HG03354 (cell line): ENCODE results near the gene EFCAB7.

Experiments used
- ATAC-seq: cut with Tn5 transposase; IDR thresholded peaks from one replicate; pipeline ENCODE4 v1.9.1; 2021; ENCODE audit warnings: mild to moderate bottlenecking; ENCODE audit not compliant: unreplicated experiment, poor library complexity, severe bottlenecking

The EFCAB7 gene

DNA sequence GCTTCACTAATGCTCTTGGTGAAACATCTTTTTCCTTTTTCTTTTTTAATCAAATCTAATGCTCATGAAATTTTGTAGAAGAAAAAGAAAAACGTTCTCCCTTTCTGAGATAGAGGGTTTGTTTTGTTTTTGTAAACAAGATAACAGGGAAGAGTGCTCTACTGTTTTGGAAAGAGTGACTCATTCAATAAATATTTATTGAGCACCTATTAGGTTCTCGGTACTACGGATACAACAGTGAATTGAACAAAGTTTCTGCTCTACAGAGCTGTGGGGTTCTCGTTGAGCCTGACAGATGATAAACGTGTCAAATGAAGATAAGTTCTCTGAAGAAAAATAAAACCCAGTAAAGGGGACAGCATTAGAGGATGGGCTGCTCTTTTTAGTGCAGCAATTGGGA, 76.9 kb downstream of the EFCAB7 start:
- no peak for ATAC-seq

DNA sequence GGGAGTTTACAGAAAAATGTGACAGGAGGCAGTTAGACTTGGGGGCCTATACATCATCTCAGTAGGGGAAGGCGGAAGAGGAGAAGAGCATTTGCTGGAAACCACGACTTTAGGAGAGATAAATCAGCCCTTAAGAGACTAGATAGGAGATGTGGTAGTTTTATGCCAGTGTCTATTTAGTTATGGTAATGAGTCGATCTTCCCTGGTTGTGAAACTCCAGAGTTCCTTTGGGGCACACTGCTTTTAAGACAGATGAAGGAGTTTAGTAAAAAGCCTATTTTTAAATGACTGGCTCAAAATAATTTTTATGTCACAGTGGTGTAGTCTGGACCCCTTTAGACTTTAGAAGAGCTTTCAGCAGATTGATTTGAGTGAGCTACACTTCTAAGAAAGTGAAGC, 77.7 kb downstream of the EFCAB7 start:
- no peak for ATAC-seq

DNA sequence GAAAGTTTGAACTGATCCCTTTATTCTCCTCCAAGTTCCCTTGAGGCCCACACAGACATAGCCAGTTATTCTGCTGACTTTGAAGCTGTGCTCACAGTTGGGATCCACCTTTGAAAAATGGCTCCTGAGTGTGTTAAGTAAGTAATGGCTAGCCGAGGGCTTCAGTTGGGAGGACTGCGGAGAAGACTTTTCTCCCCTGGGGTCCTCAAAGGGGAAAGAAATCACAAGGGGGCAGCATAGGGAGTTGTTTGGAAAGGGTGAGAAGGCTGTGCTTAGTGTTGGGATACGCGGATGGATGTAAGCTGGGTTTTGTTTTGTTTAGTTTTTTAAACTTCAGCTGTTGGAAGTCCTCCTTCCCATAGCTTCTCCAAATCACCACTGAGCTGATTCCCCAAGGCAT, 78.1 kb downstream of the EFCAB7 start:
- ATAC-seq = no peak

DNA sequence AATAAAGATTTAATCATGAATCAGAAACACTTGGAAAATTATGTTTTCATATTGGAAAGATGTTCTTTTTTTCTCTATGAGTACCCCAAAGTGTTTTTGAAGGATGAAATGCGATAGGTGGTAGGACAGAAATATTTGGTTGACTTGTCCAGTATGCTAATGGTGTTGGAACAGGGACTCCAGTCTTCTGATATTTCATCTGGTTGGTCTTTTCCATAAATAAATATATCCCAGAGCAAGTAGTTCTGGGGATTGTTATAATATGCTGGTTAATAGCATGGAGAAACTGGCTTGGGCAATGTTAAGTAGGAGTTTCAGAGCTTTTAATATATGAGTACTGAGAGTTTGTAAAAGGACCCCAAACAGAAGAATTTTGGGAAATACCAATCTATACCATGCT, 78.6 kb downstream of the EFCAB7 start:
- ATAC-seq = no peak

DNA sequence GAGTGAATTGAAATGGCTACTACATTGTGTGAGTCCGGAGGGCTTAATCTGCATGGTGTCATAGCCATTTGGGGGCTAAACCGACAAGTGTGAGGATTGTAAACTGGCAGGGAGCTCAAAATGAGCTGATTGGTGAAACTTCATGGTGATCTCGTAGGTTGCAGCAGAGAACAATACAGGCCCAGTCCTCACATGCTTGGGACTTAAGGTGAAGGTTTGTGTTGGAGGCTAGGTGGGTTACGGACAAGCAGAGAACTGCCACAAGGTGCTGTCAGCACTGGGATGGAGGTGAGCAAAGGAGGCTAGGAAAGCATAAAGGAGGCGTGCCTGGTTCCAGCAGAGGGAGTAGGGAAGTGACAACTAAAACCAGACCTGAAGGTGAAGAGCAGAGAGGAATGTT, 79.3 kb downstream of the EFCAB7 start:
- no peak for ATAC-seq

DNA sequence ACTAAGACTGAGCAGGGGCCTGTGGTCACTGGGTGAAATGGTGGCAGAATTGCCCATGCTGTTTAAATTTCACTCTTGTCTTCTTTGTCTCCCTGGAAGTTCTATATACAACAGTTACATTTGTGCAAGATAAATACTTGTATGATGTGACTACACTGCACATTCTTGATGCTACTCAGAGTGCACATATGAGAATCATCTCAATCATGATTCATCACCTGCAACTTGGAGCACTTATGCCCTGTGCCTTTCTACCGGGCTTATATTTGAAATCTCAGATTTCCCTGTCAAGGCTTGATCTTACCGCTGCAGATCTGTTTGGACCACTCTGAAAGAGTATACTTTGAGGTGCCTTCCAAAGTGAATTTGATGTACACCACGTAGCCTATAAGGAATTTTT, 80.5 kb downstream of the EFCAB7 start:
- ATAC-seq = no peak

DNA sequence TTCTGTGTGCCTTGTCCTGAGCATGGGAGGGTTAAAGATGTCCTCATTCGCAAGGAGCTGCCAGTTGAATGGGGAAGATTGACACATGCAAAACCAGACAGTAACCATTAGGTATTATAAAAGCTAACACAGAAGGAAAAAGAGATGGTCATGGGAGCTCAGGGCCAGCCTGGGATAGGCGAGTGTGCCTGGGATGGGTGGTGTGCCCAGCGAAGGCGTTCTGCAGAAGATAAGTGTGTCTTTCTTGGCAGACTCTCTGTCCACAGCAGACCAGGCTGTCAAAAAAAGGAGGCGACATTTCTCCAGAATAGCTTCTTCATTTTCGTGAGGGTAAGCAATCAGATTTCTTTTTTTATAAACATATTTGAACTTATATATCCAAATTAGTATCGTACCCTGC, 84.0 kb downstream of the EFCAB7 start:
- ATAC-seq = no peak

DNA sequence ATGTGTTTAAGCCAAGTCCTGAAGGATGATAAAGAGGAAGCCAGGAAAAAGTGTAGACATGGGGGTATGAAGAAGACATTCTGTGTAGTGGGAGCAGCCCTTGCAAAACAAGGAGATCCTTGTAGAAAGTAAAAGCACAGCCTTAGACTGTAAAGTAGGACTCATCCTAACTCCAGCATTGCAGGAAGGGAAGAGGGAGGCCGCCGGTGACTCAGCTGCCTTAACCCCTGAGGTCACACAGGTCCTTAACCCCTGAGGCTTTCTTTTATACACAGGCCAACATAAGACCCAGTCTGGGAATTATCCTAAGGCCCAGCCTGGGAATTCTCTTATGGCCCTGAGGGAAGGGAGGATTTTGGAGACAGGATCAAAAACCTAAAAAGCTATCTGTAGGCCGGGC, 87.9 kb downstream of the EFCAB7 start:
- ATAC-seq = no peak

DNA sequence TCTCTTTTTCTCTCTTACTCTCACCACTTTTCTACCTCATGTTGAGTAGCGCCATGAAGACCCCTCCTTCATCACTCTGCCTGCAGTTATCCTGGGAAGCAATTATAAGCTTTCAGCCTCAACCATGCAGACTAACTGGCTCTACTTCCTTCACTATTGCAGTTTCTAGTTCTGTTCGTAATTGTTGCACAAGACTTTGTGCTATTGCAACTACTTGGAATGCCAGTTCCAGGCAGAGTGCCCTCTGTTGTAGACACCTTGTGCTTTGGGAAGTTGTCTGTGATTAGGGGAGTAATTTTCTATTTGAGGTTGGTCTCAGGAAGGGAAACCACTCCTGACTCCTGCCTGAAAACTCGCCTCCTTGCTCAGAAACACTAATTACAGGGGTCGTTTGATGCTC, 89.2 kb downstream of the EFCAB7 start:
- no peak for ATAC-seq

DNA sequence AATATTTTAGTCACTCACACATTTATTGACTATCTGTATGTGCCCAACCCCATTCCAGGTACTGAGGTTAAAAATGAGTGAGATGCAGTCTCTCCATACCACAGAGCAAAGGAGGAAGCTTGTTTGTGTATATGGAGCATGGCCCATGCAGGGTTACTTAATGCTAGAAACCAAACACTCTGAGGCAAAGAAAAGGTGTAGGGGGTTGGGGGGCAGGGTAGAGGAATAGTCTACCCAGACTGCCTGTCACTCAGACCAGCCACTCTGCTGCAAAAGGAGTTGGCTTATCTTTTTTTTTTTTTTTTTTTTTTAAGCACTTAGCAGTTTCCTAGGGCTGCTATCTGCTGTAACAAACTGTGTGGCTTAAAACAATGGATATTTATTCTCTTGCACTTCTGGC, 89.6 kb downstream of the EFCAB7 start:
- no peak for ATAC-seq

DNA sequence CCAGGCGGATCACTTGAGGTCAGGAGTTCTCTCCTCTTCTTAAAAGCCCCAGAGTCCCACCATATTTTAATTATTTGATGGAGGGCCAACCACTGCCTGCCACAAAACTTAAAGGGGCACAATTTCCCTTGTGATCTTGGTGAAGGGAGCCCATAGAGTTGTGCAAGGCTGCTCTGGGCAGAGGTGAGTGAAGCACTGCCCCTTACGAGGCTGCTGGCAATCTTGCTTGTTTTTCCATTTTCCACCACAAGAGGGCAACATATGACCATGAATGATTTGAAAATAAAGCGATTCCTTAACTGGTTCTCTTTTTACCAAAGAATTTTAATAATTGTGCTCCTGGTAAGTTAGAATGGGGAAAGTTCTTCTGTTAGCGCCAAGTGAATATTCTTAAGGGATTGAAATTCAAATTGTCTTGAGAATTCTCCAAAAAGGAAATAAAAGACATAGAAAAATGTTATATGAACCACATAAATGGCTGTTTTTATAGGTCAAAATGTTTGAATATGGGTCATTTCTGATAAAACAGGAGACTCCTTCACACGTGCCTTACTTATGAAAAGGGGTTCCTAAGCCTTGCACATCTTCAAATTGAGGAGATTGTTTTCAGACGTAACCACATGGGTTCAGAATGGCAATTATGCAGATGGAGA, 92.6 kb downstream of the EFCAB7 start:
- ATAC-seq = peak; percentile 70

DNA sequence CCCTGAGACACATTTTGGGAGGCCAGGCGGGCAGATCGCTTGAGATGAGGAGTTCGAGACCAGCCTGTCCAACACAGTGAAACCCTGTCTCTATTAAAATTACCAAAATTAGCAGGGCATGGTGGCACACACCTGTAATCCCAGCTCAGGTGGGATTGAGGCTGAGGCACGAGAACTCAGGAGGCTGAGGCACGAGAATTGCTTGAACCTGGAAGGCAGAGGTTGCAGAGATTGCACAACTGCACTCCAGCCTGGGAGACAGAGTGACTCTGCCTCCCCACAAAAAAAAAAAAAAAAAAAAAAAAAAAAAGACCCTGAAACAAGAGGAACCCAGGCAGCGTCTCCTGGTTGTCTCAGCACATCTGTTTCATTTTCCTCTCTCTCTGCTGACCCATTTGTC, 94.1 kb downstream of the EFCAB7 start:
- ATAC-seq = no peak

DNA sequence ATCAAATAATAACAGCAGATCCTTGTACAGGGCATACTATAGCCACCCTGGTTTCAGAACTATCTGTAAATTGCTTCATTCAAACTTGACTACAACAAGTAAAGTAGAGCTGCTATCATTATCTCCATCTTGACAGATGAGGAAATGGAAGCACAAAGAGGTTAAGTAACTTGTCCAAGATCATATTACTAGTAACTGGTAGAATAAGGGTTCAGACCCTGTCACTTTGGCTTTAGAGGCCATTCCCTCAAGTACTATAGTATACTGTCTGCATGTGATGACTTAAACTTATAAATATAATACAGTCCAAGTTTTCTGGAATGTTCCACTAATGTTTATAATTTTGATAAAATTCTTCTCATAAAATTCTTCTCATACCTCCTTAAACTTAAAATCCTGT, 94.7 kb downstream of the EFCAB7 start:
- no peak for ATAC-seq

DNA sequence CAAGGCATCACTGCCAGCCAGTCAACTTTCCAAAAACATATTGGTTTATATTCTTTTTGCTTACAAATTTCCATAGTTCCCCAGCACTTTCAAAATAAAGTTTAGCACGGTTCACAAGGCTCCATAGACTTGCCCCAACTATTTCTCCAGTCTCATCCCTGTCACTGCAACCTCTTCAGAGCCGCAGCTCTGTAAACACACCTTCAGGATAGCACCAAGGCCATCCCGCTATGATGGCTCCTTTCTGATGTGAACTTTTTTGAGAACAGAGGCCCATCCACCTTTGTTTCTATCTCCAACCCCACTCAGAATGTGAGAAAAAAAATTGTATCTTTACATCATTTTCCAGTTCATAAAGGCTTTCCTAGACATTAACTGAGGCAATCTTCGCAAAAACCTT, 96.2 kb downstream of the EFCAB7 start:
- ATAC-seq = no peak

DNA sequence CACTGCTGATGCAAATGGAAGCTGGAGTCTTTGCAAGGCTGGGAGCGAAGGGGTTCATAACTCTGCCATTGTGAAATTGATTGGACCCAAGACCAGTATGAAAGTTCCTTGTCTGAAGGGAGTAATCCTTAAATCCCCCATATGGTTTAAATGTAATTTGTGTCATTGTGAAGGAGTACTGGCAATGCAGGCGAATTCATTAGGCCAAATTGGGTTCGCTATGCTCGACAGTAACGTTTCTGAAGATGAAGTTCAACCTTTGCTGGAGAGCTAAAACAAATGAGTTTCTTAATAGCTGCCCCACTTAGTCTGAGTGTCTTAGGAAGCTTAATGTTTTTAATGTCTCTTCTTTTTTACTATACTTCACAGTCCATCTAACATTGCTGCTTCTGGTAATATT, 97.3 kb downstream of the EFCAB7 start:
- no peak for ATAC-seq

DNA sequence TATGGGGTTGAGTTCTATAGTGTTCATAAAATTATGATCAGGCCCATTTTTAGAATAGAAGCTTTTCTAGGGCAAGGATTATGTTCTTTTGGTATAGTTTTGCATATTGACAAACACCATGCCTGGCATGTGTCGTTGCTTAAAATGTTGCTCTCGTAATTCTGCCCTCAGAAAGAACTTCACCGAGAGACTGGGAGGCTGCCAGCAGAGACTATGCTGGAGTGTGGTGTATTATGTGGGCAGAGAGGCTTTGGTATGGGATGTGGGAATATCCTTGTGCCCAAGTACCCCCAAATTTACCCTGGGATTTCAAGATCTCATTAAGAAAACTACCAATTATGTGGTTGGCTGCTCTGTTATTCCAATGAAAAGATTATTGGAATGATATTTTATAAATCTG, 97.8 kb downstream of the EFCAB7 start:
- ATAC-seq = no peak

DNA sequence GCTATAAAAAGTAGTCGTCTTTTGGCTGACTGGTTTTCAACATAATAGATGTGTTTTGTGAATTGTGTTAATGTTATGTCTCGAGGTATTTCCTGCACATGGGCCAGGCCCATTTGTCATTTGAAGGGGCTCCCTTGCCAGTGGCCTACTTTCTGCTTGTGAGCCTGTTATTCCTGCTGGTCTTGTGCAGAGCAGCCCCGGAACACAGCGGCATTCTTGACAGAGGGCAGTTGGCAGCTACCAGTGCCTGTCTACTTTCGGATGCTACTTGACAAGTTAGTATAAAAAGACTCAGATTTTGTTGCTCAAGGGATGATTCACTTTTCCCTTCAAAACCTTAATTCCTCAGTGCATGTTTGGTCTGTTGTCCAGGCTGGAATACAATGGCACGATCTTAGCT, 98.4 kb downstream of the EFCAB7 start:
- no peak for ATAC-seq
